BE2C (cell line): ENCODE data around the gene SLC5A11.

Experiments
- DNase-seq: peaks from one replicate; pipeline ENCODE4 v3.0.0-alpha.2; 2020
- H3K27me3 ChIP-seq: fragments of 250-450 bp; sonication (Bioruptor Pico); 2 replicates; pipeline ENCODE4 v1.5.1; 2020; ENCODE audit warnings: mild to moderate bottlenecking
- H3K36me3 ChIP-seq: fragments of 250-450 bp; sonication (Bioruptor Pico); 2 replicates; pipeline ENCODE4 v1.5.1; 2020; ENCODE audit warnings: mild to moderate bottlenecking
- H3K4me1 ChIP-seq: fragments of 250-450 bp; sonication (Bioruptor Pico); 2 replicates; pipeline ENCODE4 v1.5.1; 2020
- H3K4me3 ChIP-seq: 2 replicates; pipeline ENCODE4 v1.5.1; 2011; ENCODE audit warnings: low read depth, low read length
- H3K9me3 ChIP-seq: fragments of 250-450 bp; sonication (Bioruptor Pico); 2 replicates; pipeline ENCODE4 v1.5.1; 2020
- TF ChIP-seq, protein P1 (sequence below): IDR thresholded peaks from 2 replicates; pipeline ENCODE4 v1.5.1; 2012; ENCODE audit warnings: mild to moderate bottlenecking, low read depth, low read length

The SLC5A11 gene

GRCh38 chr16:24848065-24848464 lies 2.3 kb downstream of the SLC5A11 start:
- no peak for DNase-seq
- Histone ChIP-seq H3K36me3 (no peaks in the 10 kb centered on the region), H3K4me3 (no peak overlapping the region), H3K27me3 (no peaks in the 10 kb centered on the region), H3K9me3 (no peaks in the 10 kb centered on the region), H3K4me1 (no peaks in the 10 kb centered on the region; the same call in 1 of the 2 replicates)
- TF ChIP-seq, protein P1, sequence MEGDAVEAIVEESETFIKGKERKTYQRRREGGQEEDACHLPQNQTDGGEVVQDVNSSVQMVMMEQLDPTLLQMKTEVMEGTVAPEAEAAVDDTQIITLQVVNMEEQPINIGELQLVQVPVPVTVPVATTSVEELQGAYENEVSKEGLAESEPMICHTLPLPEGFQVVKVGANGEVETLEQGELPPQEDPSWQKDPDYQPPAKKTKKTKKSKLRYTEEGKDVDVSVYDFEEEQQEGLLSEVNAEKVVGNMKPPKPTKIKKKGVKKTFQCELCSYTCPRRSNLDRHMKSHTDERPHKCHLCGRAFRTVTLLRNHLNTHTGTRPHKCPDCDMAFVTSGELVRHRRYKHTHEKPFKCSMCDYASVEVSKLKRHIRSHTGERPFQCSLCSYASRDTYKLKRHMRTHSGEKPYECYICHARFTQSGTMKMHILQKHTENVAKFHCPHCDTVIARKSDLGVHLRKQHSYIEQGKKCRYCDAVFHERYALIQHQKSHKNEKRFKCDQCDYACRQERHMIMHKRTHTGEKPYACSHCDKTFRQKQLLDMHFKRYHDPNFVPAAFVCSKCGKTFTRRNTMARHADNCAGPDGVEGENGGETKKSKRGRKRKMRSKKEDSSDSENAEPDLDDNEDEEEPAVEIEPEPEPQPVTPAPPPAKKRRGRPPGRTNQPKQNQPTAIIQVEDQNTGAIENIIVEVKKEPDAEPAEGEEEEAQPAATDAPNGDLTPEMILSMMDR = no peak

DNA sequence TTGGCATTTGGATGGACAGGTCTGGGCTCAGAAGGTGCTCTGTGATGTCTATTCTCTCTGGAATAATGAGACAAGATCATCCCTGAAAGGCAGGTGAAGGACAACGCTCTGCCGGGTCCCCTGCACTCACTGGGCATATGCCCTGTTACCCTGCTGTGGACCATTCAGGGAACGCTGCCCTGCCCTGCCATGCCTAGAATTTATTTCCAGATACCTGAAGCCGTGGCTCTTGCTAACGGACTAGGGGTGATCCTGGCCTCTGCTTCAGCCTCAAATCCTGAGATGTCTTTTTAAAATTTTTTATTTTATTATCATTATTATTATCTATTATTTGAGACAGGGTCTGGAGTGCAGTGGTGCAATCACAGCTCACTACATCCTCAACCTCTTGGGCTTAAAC lies 3.9 kb downstream of the SLC5A11 start:
- no peaks in the 10 kb centered on the region for H3K27me3 ChIP-seq
- H3K4me3 ChIP-seq = no peak overlapping the region
- no peaks in the 10 kb centered on the region for H3K9me3 ChIP-seq
- H3K36me3 ChIP-seq = no peaks in the 10 kb centered on the region
- H3K4me1 ChIP-seq = no peaks in the 10 kb centered on the region
- DNase-seq = no peak
- TF ChIP-seq, protein P1 = no peak

DNA sequence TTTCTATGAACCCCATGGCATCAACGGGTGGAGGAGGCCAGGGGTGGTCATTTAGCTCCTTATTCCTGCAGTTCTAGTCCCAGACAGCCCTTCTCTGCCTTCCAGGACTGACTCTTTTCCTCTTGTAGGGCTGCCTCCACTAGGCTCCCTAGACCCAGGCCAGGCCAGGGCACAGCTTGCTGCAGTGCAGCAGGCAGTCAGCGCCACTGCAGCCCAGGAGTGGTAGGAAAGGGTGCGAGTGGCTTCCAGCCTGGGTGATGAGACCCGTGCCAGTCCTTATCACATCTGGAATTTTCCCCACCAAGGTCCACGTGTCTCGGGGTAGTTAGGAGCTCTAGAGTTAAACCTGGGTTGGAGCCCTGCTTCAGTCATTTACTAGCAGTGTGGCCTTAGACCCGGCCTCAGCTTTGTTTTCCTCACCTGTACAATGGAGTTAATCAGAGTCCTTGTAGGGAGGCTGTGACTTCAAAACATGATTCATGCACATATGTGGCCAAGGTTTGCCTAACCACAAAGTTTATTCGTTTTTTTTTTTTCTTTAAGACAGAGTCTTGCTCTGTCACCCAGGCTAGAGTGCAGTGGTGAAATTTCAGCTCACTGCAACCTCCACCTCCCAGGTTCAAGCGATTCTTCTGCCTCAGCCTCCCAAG lies 4.7 kb downstream of the SLC5A11 start:
- no peaks in the 10 kb centered on the region for H3K27me3 ChIP-seq
- H3K4me1 ChIP-seq = no peaks in the 10 kb centered on the region
- TF ChIP-seq, protein P1 = no peak
- no peak for DNase-seq
- no peak overlapping the region for H3K4me3 ChIP-seq
- no peaks in the 10 kb centered on the region for H3K9me3 ChIP-seq
- no peaks in the 10 kb centered on the region for H3K36me3 ChIP-seq

- no peaks in the 10 kb centered on the region for H3K36me3 ChIP-seq
- H3K4me3 ChIP-seq = no peak overlapping the region
- H3K9me3 ChIP-seq = no peaks in the 10 kb centered on the region
- TF ChIP-seq, protein P1 = no peak
- H3K4me1 ChIP-seq = no peaks in the 10 kb centered on the region
- H3K27me3 ChIP-seq = no peaks in the 10 kb centered on the region
- DNase-seq = no peak
Observed at GRCh38 chr16:24851700-24852099, 5.9 kb downstream of the SLC5A11 start.

DNA sequence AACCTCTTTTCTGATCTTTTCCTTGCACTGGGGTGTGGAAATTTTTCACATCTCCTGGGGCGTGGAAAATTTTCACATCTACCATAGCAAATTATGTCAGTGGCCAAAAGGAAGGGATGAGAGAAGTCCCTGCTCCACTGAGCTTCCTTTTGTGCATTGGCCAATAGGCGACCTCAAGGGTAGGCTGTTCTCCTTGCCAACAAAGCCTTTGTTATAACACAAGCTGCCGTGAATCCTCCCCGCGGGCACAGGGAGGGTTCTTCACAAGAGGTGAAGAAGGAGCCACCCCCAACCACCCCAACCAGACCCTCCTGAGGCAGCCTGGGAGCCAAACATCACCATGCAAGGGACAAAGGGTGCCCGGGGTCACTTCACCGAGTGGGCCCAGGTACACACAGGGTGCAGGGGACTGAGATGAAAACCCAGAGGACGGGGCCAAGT lies 6.5 kb downstream of the SLC5A11 start:
- no peaks in the 10 kb centered on the region for H3K4me1 ChIP-seq
- H3K27me3 ChIP-seq = no peaks in the 10 kb centered on the region
- no peaks in the 10 kb centered on the region for H3K9me3 ChIP-seq
- DNase-seq = peak; percentile 25
- H3K4me3 ChIP-seq = no peak overlapping the region
- TF ChIP-seq, protein P1 = no peak
- H3K36me3 ChIP-seq = no peaks in the 10 kb centered on the region

- no peak for DNase-seq
- Histone ChIP-seq H3K4me3 (peak overlapping the region; percentile 54), H3K4me1 (no peaks in the 10 kb centered on the region), H3K27me3 (no peaks in the 10 kb centered on the region), H3K36me3 (no peaks in the 10 kb centered on the region), H3K9me3 (no peaks in the 10 kb centered on the region)
- TF ChIP-seq, protein P1 = no peak
Observed at GRCh38 chr16:24853169-24853824, 7.5 kb downstream of the SLC5A11 start.
